GM12878 (cell line): Measurements from ENCODE around the gene GRN. TPM values are rescaled to one million over a fixed set of nuclear protein-coding genes. Genes with fewer than 3 reads are reported as not detected.

Experiments used
- ATAC-seq: fragments of 200-7000 bp; cut with Tn5 transposase; 3 replicates; pipeline ENCODE4 v1.9.1; 2020; ENCODE audit warnings: mild to moderate bottlenecking, moderate library complexity
- BruUV-seq: library from RNA; stranded (reverse); fragments of 400-500 nt; replicated peaks from 2 replicates; lab custom pipeline; 2021; lab: Mats Ljungman, UMichigan
- CTCF ChIA-PET: fragments of 300-600 bp; sonication (Branson Sonifier 250); formaldehyde crosslinking; extraction: SDS; loops from one replicate; lab custom pipeline; 2021; ENCODE audit warnings: inconsistent platforms; lab: Yijun Ruan, JAX
- POLR2A ChIA-PET: fragments of 350-600 bp; formaldehyde crosslinking; extraction: SDS; loops from one replicate; lab custom pipeline; 2021; ENCODE audit warnings: inconsistent platforms; lab: Charles Lee
- RAD21 ChIA-PET: fragments of 300-600 bp; sonication (Branson Sonifier 250); formaldehyde crosslinking; loops from one replicate; lab custom pipeline; 2023; ENCODE audit warnings: antibody characterized with exemption; ENCODE audit not compliant: unreplicated experiment; lab: Charles Lee
- SMC1A ChIA-PET: fragments of 300-600 bp; sonication (Branson Sonifier 250); formaldehyde crosslinking; loops from one replicate; lab custom pipeline; 2023; ENCODE audit not compliant: unreplicated experiment, uncharacterized antibody; lab: Charles Lee
- DNase-seq: peaks from one replicate; pipeline ENCODE4 v3.0.0-alpha.2; 2011; ENCODE audit warnings: low read depth, low spot score
- FAIRE-seq: peaks from 3 replicates; lab custom pipeline; 2011; peaks lifted over from hg19 to GRCh38; lab: Jason Lieb, UNC
- H2AFZ ChIP-seq: 2 replicates; pipeline ENCODE4 v1.6.0; 2011; ENCODE audit warnings: low read depth, low read length, control low read depth; ENCODE audit not compliant: control insufficient read depth
- H3K27ac ChIP-seq: 2 replicates; pipeline ENCODE4 v1.5.1; 2011; ENCODE audit warnings: control low read depth; ENCODE audit not compliant: control insufficient read depth, insufficient read depth
- H3K27me3 ChIP-seq, 2 experiments: replicated peaks in 1 of 2; 2 replicates each; pipeline versions ENCODE4 v1.6.0 to v1.6.1; 2011; ENCODE audit warnings: low read length in 1 of 2; ENCODE audit not compliant: control insufficient read depth in 2 of 2, insufficient read depth in 2 of 2
- H3K36me3 ChIP-seq, 2 experiments: 2 replicates each; pipeline ENCODE4 v1.5.1; 2011; ENCODE audit warnings: low read length in 1 of 2; ENCODE audit not compliant: control insufficient read depth in 2 of 2, insufficient read depth in 2 of 2
- H3K4me1 ChIP-seq: 2 replicates; pipeline ENCODE4 v1.6.1; 2011; ENCODE audit warnings: mild to moderate bottlenecking, low read length, moderate library complexity, mixed read lengths; ENCODE audit not compliant: control insufficient read depth, insufficient read depth
- H3K4me2 ChIP-seq: 2 replicates; pipeline ENCODE4 v1.6.0; 2011; ENCODE audit warnings: control low read depth; ENCODE audit not compliant: control insufficient read depth, insufficient read depth
- H3K4me3 ChIP-seq: fragments of 200-600 bp; sonication (generic); 2 replicates; pipeline ENCODE4 v1.5.1; 2016
- H3K79me2 ChIP-seq: 2 replicates; pipeline ENCODE4 v1.6.0; 2011; ENCODE audit warnings: low read length; ENCODE audit not compliant: control insufficient read depth, insufficient read depth
- H3K9ac ChIP-seq: 2 replicates; pipeline ENCODE4 v1.8.0; 2011; ENCODE audit warnings: low read length, control low read depth, mixed read lengths; ENCODE audit not compliant: control insufficient read depth, insufficient read depth
- H3K9me3 ChIP-seq: replicated peaks from 3 replicates; pipeline ENCODE4 v1.5.1; 2011; ENCODE audit warnings: mild to moderate bottlenecking, low read length; ENCODE audit not compliant: control insufficient read depth, insufficient read depth
- H4K20me1 ChIP-seq: 2 replicates; pipeline ENCODE4 v1.6.0; 2011; ENCODE audit not compliant: control insufficient read depth, insufficient read depth
- BHLHE40 ChIP-seq, 2 experiments: fragments of 450-650 bp in 1 of 2; IDR thresholded peaks; 2 replicates each; pipeline ENCODE4 v1.6.1; 2011 to 2017; ENCODE audit warnings: low read depth in 2 of 2, borderline replicate concordance in 1 of 2, improper control_type of control experiment in 1 of 2, low read length in 1 of 2, mild to moderate bottlenecking in 1 of 2
- CBFB ChIP-seq: IDR thresholded peaks from 2 replicates; pipeline ENCODE4 v1.6.1; 2016; ENCODE audit warnings: antibody characterized with exemption, low read depth
- CBX3 ChIP-seq: fragments of 200-600 bp; sonication (generic); IDR thresholded peaks from 2 replicates; pipeline ENCODE4 v1.6.1; 2016; ENCODE audit warnings: low read depth, borderline replicate concordance
- GATAD2B ChIP-seq: fragments of 450-650 bp; conservative IDR thresholded peaks from 2 replicates; pipeline ENCODE4 v1.6.1; 2017; ENCODE audit warnings: low read depth, mild to moderate bottlenecking, moderate library complexity
- HDGF ChIP-seq: fragments of 450-650 bp; IDR thresholded peaks from 2 replicates; pipeline ENCODE4 v1.6.1; 2016; ENCODE audit warnings: antibody characterized with exemption
- IRF4 ChIP-seq: IDR thresholded peaks from 2 replicates; pipeline ENCODE4 v1.6.1; 2011; ENCODE audit warnings: low read depth, low read length
- MXI1 ChIP-seq: fragments of 150-350 bp; IDR thresholded peaks from 2 replicates; pipeline ENCODE4 v1.6.1; 2011; ENCODE audit warnings: low read depth, mild to moderate bottlenecking, inconsistent platforms, low read length, improper control_type of control experiment
- PAX5 ChIP-seq: IDR thresholded peaks from 2 replicates; pipeline ENCODE4 v1.6.1; 2011; ENCODE audit warnings: low read depth, low read length, borderline replicate concordance
- RAD21 ChIP-seq: IDR thresholded peaks from 2 replicates; pipeline ENCODE4 v1.6.1; 2011; ENCODE audit warnings: mild to moderate bottlenecking, low read depth, low read length, moderate library complexity; ENCODE audit not compliant: insufficient read depth
- RAD51 ChIP-seq: fragments of 450-650 bp; IDR thresholded peaks from 2 replicates; pipeline ENCODE4 v1.6.1; 2016; ENCODE audit warnings: moderate library complexity, mild to moderate bottlenecking, inconsistent platforms
- SMARCA5 ChIP-seq: fragments of 450-650 bp; IDR thresholded peaks from 2 replicates; pipeline ENCODE4 v1.6.1; 2017; ENCODE audit warnings: mild to moderate bottlenecking
- SMC3 ChIP-seq: IDR thresholded peaks from 2 replicates; pipeline ENCODE4 v1.6.1; 2011; ENCODE audit warnings: low read length, improper control_type of control experiment, borderline replicate concordance
- TCF12 ChIP-seq: IDR thresholded peaks from 2 replicates; pipeline ENCODE4 v1.6.1; 2011; ENCODE audit warnings: low read depth, mild to moderate bottlenecking, low read length
- YY1 ChIP-seq: IDR thresholded peaks from 2 replicates; pipeline ENCODE4 v1.6.1; 2011; ENCODE audit warnings: low read depth, mild to moderate bottlenecking, low read length
- ZNF274 ChIP-seq: IDR thresholded peaks from one replicate; pipeline ENCODE4 v1.8.0; 2011; ENCODE audit not compliant: insufficient read length, insufficient read depth
- WGBS: methylation state at CpG from one replicate; pipeline ENCODE4 v1.1.6; 2016; ENCODE audit warnings: low lambda C conversion rate; ENCODE audit not compliant: insufficient replicate concordance, insufficient coverage; ENCODE audit errors: missing lambda C conversion rate; 5-methylcytosine and 5-hydroxymethylcytosine counted together
- in situ Hi-C: fragments of 300-500 bp; cut with MboI; formaldehyde crosslinking; loops from 9 replicates; pipeline ENCODE4 v1.14.3; 2018; ENCODE audit warnings: mixed read lengths
- intact Hi-C: fragments of 100-400 bp; cut with micrococcal nuclease; formaldehyde crosslinking; loops from one replicate; pipeline ENCODE4 v1.14.2; 2022; ENCODE audit not compliant: unreplicated experiment
- polyA plus RNA-seq, 11 experiments: library from polyadenylated mRNA; depleted of rRNA in 4 of 11; unstranded in 6 of 11; stranded (reverse) in 5 of 11; fragments of >200 nt; fragmentation: Nextera tagmentation in 4 of 11; fragmentation: Illumina TruSeq in 1 of 11; extraction: Ambion mirVana in 4 of 11; extraction: Trizol in 1 of 11; gene quantifications; 1 replicate in 1 of 11; 2 replicates in 10 of 11; pipeline versions ENCODE4 v1.2.1 to v1.2.3, GENCODE V29; 2011 to 2016; ENCODE audit warnings: inconsistent platforms in 2 of 11, missing spikeins in 2 of 11, low read depth in 1 of 11
- total RNA-seq, 4 experiments: library from RNA; depleted of rRNA in 3 of 4; stranded (reverse); fragments of >200 nt in 3 of 4; fragmentation: Illumina TruSeq in 1 of 4; extraction: Trizol in 1 of 4; gene quantifications; 2 replicates each; pipeline versions ENCODE4 v1.2.1 to v1.2.3, GENCODE V29; 2013 to 2021
- TF ChIP-seq, protein P1 (sequence below), 3 experiments: IDR thresholded peaks in 2 of 3; conservative IDR thresholded peaks in 1 of 3; 2 replicates each; pipeline ENCODE4 v1.5.1; 2011; ENCODE audit warnings: low read depth in 3 of 3, low read length in 3 of 3, mild to moderate bottlenecking in 3 of 3, control low read depth in 2 of 3, moderate library complexity in 2 of 3, inconsistent platforms in 1 of 3, mixed read lengths in 1 of 3; ENCODE audit not compliant: control insufficient read depth in 2 of 3, insufficient read depth in 1 of 3; ENCODE audit errors: extremely low read depth in 1 of 3
- TF ChIP-seq, protein P2 (sequence below): IDR thresholded peaks from 2 replicates; pipeline ENCODE4 v1.6.1; 2011; ENCODE audit warnings: borderline replicate concordance, low read depth, mild to moderate bottlenecking, moderate library complexity, low read length; ENCODE audit not compliant: insufficient read depth, poor library complexity, severe bottlenecking

GRN gene
- total and polyA plus RNA-seq, 10 of the 15 experiments (the other 5 are each of a cell fraction or from before 2014, with no cell fraction given), result 22.3 to 389 (median 139) TPM

DNA sequence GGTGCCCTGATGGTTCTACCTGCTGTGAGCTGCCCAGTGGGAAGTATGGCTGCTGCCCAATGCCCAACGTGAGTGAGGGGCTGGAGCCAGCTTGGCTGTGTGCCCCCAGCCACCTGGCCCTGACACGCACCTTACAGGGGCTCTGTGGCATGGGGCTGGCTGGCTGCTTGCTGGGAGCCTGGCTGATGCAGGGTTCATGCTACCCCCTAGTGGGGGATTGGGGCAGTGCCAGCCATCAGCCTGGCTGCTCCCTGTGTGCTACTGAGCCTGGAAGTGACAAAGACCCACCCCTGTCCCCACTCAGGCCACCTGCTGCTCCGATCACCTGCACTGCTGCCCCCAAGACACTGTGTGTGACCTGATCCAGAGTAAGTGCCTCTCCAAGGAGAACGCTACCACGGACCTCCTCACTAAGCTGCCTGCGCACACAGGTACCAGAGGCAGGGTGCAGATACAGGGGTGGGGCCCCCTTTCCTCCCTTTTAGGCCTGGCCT, 5.7 kb downstream of the GRN start:
- ChIA-PET RAD21 (interaction anchor here (0.8 to 3.0 kb wide), 5 partner anchors 20 to 140 kb away, joined by 3 to 21 read pairs (median 4); no protein-coding TSS in a partner anchor), SMC1A (interaction anchor here (0.8 to 2.5 kb wide), 7 partner anchors 12 to 166 kb away, joined by 3 to 10 read pairs (median 3); partner anchors contain the start of gene FAM171A2), CTCF (interaction anchor here (0.5 to 12.5 kb wide), 16 partner anchors 7 to 697 kb away, joined by 3 to 154 read pairs (median 6); partner anchors contain the start of genes FAM171A2 and SLC25A39), POLR2A (no interaction called here)
- in situ Hi-C loops (no loop called here), intact Hi-C loops (no loop called here)
- whole genome bisulfite sequencing, result 52% methylated on average over 6 of the region's 6 CpGs
- Histone ChIP-seq H3K27me3 (no peaks in the 10 kb centered on the region; a peak in 1 of 4 replicates), H3K36me3 (peaks cover 18 to 20% of the 10 kb centered on the region in 2 experiments; a peak in 3 of 4 replicates), H3K27ac (no peak overlapping the region), H3K4me1 (peaks cover 40% of the 10 kb centered on the region), H3K9me3 (no peaks in the 10 kb centered on the region), H3K4me2 (0 out of 2 replicates have a peak overlapping the region, but pooled peaks have one; percentile 7), H3K4me3 (no peak overlapping the region), H2AFZ (no peak overlapping the region), H4K20me1 (no peaks in the 10 kb centered on the region), H3K79me2 (peaks cover 27% of the 10 kb centered on the region), H3K9ac (no peak overlapping the region)
- DNase-seq (peak; percentile 27), FAIRE-seq (peak; percentile 84), ATAC-seq (peak; percentile 53)
- no TSS peak for BruUV-seq
- TF ChIP-seq SMC3, result peak; percentile 62
- TF ChIP-seq TCF12, result 0 out of 2 replicates have a peak, but pooled peaks have one; percentile 16
- peak; percentile 74 for TF ChIP-seq YY1
- 0 out of 2 replicates have a peak, but pooled peaks have one; percentile 41 for TF ChIP-seq GATAD2B
- TF ChIP-seq PAX5, result peak; percentile 27; the same call in 1 of the 2 replicates
- peak; percentile 80 for TF ChIP-seq HDGF
- peak; percentile 72 for TF ChIP-seq RAD21
- TF ChIP-seq, protein P1, sequence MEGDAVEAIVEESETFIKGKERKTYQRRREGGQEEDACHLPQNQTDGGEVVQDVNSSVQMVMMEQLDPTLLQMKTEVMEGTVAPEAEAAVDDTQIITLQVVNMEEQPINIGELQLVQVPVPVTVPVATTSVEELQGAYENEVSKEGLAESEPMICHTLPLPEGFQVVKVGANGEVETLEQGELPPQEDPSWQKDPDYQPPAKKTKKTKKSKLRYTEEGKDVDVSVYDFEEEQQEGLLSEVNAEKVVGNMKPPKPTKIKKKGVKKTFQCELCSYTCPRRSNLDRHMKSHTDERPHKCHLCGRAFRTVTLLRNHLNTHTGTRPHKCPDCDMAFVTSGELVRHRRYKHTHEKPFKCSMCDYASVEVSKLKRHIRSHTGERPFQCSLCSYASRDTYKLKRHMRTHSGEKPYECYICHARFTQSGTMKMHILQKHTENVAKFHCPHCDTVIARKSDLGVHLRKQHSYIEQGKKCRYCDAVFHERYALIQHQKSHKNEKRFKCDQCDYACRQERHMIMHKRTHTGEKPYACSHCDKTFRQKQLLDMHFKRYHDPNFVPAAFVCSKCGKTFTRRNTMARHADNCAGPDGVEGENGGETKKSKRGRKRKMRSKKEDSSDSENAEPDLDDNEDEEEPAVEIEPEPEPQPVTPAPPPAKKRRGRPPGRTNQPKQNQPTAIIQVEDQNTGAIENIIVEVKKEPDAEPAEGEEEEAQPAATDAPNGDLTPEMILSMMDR (IDR thresholded peaks at IDR 0.05 in 2 of 3, conservative IDR thresholded peaks at IDR 0.05 in 1 of 3; ENCODE audit: control insufficient read depth in 2 of 3, extremely low read depth in 1 of 3, insufficient read depth in 1 of 3, low read depth in 3 of 3, low read length in 3 of 3), result peak; percentile 87 to 97 (median 88)
- TF ChIP-seq MXI1, result no peak
- no peak for TF ChIP-seq ZNF274
- peak; percentile 4 to 26; a peak in 1 of 4 replicates for TF ChIP-seq BHLHE40 (IDR thresholded peaks at IDR 0.05; ENCODE audit: borderline replicate concordance in 1 of 2, low read depth in 2 of 2, low read length in 1 of 2)
- TF ChIP-seq CBFB, result no peak
- no peak for TF ChIP-seq CBX3
- TF ChIP-seq IRF4, result peak; percentile 58; the same call in 1 of the 2 replicates
- TF ChIP-seq, protein P2, sequence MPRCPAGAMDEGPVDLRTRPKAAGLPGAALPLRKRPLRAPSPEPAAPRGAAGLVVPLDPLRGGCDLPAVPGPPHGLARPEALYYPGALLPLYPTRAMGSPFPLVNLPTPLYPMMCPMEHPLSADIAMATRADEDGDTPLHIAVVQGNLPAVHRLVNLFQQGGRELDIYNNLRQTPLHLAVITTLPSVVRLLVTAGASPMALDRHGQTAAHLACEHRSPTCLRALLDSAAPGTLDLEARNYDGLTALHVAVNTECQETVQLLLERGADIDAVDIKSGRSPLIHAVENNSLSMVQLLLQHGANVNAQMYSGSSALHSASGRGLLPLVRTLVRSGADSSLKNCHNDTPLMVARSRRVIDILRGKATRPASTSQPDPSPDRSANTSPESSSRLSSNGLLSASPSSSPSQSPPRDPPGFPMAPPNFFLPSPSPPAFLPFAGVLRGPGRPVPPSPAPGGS, result no peak
- TF ChIP-seq SMARCA5, result peak; percentile 82; the same call in 1 of the 2 replicates
- no peak for TF ChIP-seq RAD51
